ENCODE results near the gene ENAH. TPM values are rescaled to one million over a fixed set of nuclear protein-coding genes. Genes with fewer than 3 reads are reported as not detected.

Gene ENAH
- total RNA-seq, 4 donors from 2014 or later, result 31.4 to 56.3 (median 45.3) TPM

DNA sequence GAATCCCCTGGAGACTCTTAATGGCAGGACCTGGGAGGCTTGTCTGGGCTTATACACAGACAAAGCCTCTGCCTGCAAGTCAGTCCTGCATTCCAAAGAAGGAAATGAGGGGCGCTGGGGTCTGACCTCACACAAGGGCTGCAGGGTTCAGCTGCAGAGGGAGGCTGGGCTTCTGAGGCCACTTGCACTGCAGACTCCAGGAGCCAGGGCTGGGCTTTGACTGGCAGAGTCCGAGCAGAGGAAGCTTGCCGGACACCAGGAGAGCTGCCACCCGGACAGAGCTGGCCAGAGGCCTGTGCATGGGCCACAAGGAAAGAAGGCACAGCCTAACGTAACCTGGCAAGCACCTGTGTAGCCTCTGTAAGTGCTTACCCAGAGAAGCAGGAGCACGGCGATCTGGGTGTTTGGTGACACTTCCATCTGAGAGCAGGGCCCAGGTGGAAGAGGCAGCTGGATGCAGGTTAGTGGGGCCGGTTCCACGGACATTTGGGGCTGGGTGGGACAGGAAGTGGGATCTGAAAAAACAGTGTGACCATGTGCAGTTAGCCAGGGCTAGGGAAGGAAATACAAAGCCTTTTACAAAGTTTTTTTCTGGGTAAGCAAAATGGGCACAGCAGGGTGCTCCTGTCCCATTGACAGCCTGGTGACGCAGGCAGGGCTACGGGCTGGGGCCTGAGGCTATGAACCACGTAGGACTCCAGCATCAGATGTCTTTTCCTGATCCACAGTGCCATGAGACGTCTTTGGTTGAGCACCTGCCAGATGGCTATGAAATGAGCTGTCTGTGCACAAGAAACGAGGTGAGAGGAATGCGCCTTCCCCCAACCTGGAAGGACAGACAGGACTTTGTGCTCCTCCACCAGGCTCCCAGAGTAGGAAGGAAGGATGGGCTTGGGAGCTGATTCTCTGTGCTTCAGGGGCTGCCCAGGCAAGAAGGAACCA lies 187.8 kb downstream of the ENAH start:
- WGBS, 2 donors, result 55 to 66% methylated on average over 14 to 15 of the region's 15 CpGs
- Histone ChIP-seq H3K4me3 (no peak overlapping the region), H3K9me3 (no peaks in the 10 kb centered on the region), H3K36me3 (no peaks in the 10 kb centered on the region), H3K27ac (no peak overlapping the region), H3K27me3 (no peaks in the 10 kb centered on the region), H3K4me1 (peaks cover 0 to 13% (median 2%) of the 10 kb centered on the region in 4 donors)
- TF ChIP-seq, protein P1, sequence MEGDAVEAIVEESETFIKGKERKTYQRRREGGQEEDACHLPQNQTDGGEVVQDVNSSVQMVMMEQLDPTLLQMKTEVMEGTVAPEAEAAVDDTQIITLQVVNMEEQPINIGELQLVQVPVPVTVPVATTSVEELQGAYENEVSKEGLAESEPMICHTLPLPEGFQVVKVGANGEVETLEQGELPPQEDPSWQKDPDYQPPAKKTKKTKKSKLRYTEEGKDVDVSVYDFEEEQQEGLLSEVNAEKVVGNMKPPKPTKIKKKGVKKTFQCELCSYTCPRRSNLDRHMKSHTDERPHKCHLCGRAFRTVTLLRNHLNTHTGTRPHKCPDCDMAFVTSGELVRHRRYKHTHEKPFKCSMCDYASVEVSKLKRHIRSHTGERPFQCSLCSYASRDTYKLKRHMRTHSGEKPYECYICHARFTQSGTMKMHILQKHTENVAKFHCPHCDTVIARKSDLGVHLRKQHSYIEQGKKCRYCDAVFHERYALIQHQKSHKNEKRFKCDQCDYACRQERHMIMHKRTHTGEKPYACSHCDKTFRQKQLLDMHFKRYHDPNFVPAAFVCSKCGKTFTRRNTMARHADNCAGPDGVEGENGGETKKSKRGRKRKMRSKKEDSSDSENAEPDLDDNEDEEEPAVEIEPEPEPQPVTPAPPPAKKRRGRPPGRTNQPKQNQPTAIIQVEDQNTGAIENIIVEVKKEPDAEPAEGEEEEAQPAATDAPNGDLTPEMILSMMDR (IDR thresholded peaks at IDR 0.05), result no peak
- TF ChIP-seq POLR2A (IDR thresholded peaks at IDR 0.05) (no peak), EP300 (IDR thresholded peaks at IDR 0.05) (no peak)
- DNase-seq (ENCODE audit: low spot score in 2 of 2), result no peak

GRCh38 chr1:225462714-225463574 lies 190.0 kb downstream of the ENAH start:
- H3K36me3 ChIP-seq, result no peaks in the 10 kb centered on the region
- TF ChIP-seq EP300 (IDR thresholded peaks at IDR 0.05) (no peak), POLR2A (IDR thresholded peaks at IDR 0.05) (no peak)
- TF ChIP-seq, protein P1 (IDR thresholded peaks at IDR 0.05), result no peak

DNA sequence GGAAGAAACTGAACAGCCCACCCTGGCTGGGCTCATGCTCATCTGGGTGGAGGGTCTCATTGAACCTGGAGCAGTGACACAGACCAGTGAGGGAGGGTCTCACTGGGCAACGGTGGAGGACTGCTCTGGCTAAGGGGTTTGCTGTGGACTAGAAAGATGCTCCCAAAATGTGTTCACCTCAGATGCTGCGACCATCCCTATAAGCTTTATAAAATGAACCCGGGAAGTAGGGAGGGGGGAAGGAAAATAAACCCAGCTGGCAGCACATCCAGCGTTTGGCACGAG lies 190.6 kb downstream of the ENAH start:
- Histone ChIP-seq H3K9me3 (no peaks in the 10 kb centered on the region), H3K27ac (no peak overlapping the region), H3K4me3 (no peak overlapping the region), H3K36me3 (no peaks in the 10 kb centered on the region), H3K27me3 (no peaks in the 10 kb centered on the region), H3K4me1 (peaks cover 0 to 10% (median 2%) of the 10 kb centered on the region in 4 donors)
- 53 to 58% methylated on average over 5 of the region's 5 CpGs for WGBS, 2 donors
- TF ChIP-seq POLR2A (IDR thresholded peaks at IDR 0.05), result no peak
- TF ChIP-seq EP300 (IDR thresholded peaks at IDR 0.05), result no peak
- TF ChIP-seq, protein P1 (IDR thresholded peaks at IDR 0.05), result no peak
- no peak for DNase-seq (ENCODE audit: low spot score in 2 of 2)

More at GRCh38 chr1:225462714-225463574, 190.0 kb downstream of the ENAH start:
- WGBS, 2 donors, result 50 to 53% methylated on average over 15 of the region's 15 CpGs
- Histone ChIP-seq H3K27ac (no peak overlapping the region), H3K4me3 (no peak overlapping the region), H3K27me3 (no peaks in the 10 kb centered on the region), H3K4me1 (peaks cover 0 to 15% (median 2%) of the 10 kb centered on the region in 4 donors), H3K9me3 (no peaks in the 10 kb centered on the region)
- no peak for DNase-seq (ENCODE audit: low spot score in 2 of 2)

DNA sequence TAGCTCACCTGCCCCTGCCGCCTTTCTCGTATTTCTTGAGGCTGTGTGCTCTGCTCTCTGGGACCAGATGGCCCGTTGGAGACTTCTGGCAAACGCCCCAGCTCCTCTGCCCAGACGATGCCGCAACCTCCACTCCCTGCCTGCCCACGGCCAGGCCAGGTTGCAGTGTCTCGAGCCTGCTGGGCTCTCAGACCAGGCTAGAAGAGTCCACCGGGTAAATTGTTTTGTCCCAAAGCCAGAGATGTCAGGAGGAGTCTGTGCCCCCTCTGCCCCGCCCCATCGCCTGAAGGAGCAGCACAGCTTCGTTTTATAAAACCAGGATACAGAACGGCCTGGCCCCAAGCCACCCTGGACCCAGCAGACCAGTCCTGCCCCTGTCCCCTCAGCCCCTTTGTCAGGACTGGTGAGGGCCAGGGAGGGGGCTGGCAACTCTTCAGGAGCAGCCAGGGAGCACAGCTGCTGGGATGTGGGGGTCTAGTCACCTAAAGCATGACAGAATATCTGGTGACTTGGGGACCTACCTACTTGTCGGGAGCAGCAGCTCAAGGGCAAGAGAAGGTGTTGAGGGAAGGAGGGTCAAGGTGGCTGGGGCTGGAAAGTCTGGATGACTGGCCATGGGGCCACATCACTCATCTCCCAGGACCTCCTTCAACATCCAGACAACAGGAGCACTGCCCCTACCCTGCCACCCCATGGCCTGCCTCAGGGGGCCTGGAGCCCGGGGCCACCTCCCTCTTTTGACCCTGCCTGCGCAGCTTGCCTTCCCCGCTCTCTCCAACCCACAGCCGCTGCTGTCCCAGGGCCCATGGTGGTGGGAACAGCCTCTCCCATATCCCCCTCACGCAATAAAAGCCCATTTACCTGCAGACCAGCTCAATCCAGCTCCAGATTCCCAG lies 191.1 kb downstream of the ENAH start:
- no peaks in the 10 kb centered on the region for H3K27me3 ChIP-seq
- DNase-seq (ENCODE audit: low spot score in 2 of 2), result no peak
- TF ChIP-seq EP300 (IDR thresholded peaks at IDR 0.05) (no peak), POLR2A (IDR thresholded peaks at IDR 0.05) (no peak)
- TF ChIP-seq, protein P1 (IDR thresholded peaks at IDR 0.05), result no peak
- H3K27ac ChIP-seq, result no peak overlapping the region
- no peak overlapping the region for H3K4me3 ChIP-seq
- no peaks in the 10 kb centered on the region for H3K36me3 ChIP-seq
- H3K4me1 ChIP-seq, result peaks cover 0 to 9% (median 0%) of the 10 kb centered on the region in 4 donors
- H3K9me3 ChIP-seq, result no peaks in the 10 kb centered on the region
- WGBS, 2 donors, result 82 to 84% methylated on average over 13 to 17 of the region's 19 CpGs
